ENCODE data around the gene CEACAM3. TPM values are rescaled to one million over a fixed set of nuclear protein-coding genes. Genes with fewer than 3 reads are reported as not detected.

Gene CEACAM3
- total and polyA plus RNA-seq, 2 of the 8 experiments (the other 6 are each of a cell fraction or from before 2014, with no cell fraction given): not detected

- TF ChIP-seq CHD7 (IDR thresholded peaks at IDR 0.05; ENCODE audit: insufficient replicate concordance, low read length) (no peak), USF2 (IDR thresholded peaks at IDR 0.05; ENCODE audit: low read length) (no peak), JUN (IDR thresholded peaks at IDR 0.05; ENCODE audit: low read depth, low read length) (no peak)
Observed at GRCh38 chr19:41755328-41755913, 41.0 kb upstream of the CEACAM3 start, which contains the start of gene CEACAM6 (continued).

Data from H1 (cell line).